HEK293T (cell line): Measurements from ENCODE around the gene PRKG1.

Experiments used
- ARNT ChIP-seq: fragments of 450-650 bp; IDR thresholded peaks from 2 replicates; pipeline ENCODE4 v1.6.1; 2017; ENCODE audit warnings: mild to moderate bottlenecking
- BHLHE40 ChIP-seq: fragments of 450-650 bp; IDR thresholded peaks from 2 replicates; pipeline ENCODE4 v1.6.1; 2016; ENCODE audit warnings: mild to moderate bottlenecking, moderate library complexity, borderline replicate concordance
- FOXK2 ChIP-seq: fragments of 450-650 bp; IDR thresholded peaks from 2 replicates; pipeline ENCODE4 v1.6.1; 2016; ENCODE audit warnings: mild to moderate bottlenecking
- FOXM1 ChIP-seq: fragments of 450-650 bp; IDR thresholded peaks from 2 replicates; pipeline ENCODE4 v1.6.1; 2017; ENCODE audit warnings: mild to moderate bottlenecking, borderline replicate concordance
- HDGF ChIP-seq: fragments of 450-650 bp; IDR thresholded peaks from 2 replicates; pipeline ENCODE4 v1.6.1; 2017; ENCODE audit warnings: antibody characterized with exemption, borderline replicate concordance
- LEF1 ChIP-seq: fragments of 450-650 bp; IDR thresholded peaks from 2 replicates; pipeline ENCODE4 v1.6.1; 2017; ENCODE audit warnings: mild to moderate bottlenecking, borderline replicate concordance
- ZNF384 ChIP-seq: fragments of 450-650 bp; IDR thresholded peaks from 2 replicates; pipeline ENCODE4 v1.6.1; 2016

DNA sequence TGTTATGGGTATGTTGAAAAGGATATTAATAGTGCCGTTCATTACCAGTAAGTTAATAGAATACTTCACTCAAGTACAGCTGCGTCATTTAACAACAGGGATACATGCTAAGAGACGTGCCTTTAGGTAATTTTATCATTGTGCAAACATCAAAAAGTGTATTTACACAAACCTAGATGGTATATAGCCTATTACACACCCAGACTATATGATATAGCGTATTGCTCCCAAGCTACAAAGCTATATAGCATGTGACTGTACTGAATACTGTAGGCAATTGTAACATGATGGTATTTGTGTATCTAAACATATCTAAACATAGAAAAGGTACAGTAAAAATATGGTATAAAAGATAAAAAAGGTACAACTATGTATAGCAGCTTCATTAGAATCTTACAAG is 11.1 kb upstream of the PRKG1 start:
- TF ChIP-seq HDGF: no peak
- no peak for TF ChIP-seq LEF1
- no peak for TF ChIP-seq FOXM1
- TF ChIP-seq FOXK2: no peak
- TF ChIP-seq ZNF384: no peak
- no peak for TF ChIP-seq BHLHE40
- no peak for TF ChIP-seq ARNT
